Osteocyte (in vitro differentiated cells): ENCODE data around the gene BFSP1. TPM values are rescaled to one million over a fixed set of nuclear protein-coding genes. Genes with fewer than 3 reads are reported as not detected.

Source experiments
- DNase-seq: peaks from one replicate; pipeline ENCODE4 v3.0.0; 2021; ENCODE audit warnings: mixed read lengths; ENCODE audit not compliant: unreplicated experiment; ENCODE audit errors: extremely low spot score
- H3K27ac Mint-ChIP-seq: one replicate; pipeline ENCODE4 v1.8.0; 2021; ENCODE audit warnings: mild to moderate bottlenecking, mixed read lengths; ENCODE audit not compliant: unreplicated experiment
- H3K27me3 Mint-ChIP-seq: one replicate; pipeline ENCODE4 v1.8.0; 2021; ENCODE audit warnings: mixed read lengths; ENCODE audit not compliant: unreplicated experiment
- H3K36me3 Mint-ChIP-seq: one replicate; pipeline ENCODE4 v1.8.0; 2021; ENCODE audit warnings: mixed read lengths; ENCODE audit not compliant: unreplicated experiment
- H3K4me1 Mint-ChIP-seq: one replicate; pipeline ENCODE4 v1.8.0; 2021; ENCODE audit warnings: mixed read lengths; ENCODE audit not compliant: unreplicated experiment
- H3K4me3 Mint-ChIP-seq: one replicate; pipeline ENCODE4 v1.8.0; 2021; ENCODE audit warnings: mild to moderate bottlenecking, moderate library complexity, mixed read lengths; ENCODE audit not compliant: unreplicated experiment
- H3K9me3 Mint-ChIP-seq: one replicate; pipeline ENCODE4 v1.8.0; 2021; ENCODE audit warnings: mixed read lengths; ENCODE audit not compliant: unreplicated experiment
- total RNA-seq: library from RNA; stranded (reverse); gene quantifications from 2 replicates; pipeline ENCODE4 v1.2.1, GENCODE V29; 2021
- TF ChIP-seq, protein P1 (sequence below): fragments of 200-600 bp; sonication (generic); IDR thresholded peaks from 2 replicates; pipeline ENCODE4 v1.5.0; 2021; ENCODE audit warnings: antibody characterized with exemption, mild to moderate bottlenecking, moderate library complexity

The BFSP1 gene
- total RNA-seq, 1 donor from 2014 or later, result 13.8 TPM

- no peak overlapping the region for H3K4me3 Mint-ChIP-seq
- peaks cover 34% of the 10 kb centered on the region for H3K27me3 Mint-ChIP-seq
- H3K36me3 Mint-ChIP-seq, result no peaks in the 10 kb centered on the region
- H3K27ac Mint-ChIP-seq, result no peak overlapping the region
- no peak for DNase-seq
- TF ChIP-seq, protein P1, sequence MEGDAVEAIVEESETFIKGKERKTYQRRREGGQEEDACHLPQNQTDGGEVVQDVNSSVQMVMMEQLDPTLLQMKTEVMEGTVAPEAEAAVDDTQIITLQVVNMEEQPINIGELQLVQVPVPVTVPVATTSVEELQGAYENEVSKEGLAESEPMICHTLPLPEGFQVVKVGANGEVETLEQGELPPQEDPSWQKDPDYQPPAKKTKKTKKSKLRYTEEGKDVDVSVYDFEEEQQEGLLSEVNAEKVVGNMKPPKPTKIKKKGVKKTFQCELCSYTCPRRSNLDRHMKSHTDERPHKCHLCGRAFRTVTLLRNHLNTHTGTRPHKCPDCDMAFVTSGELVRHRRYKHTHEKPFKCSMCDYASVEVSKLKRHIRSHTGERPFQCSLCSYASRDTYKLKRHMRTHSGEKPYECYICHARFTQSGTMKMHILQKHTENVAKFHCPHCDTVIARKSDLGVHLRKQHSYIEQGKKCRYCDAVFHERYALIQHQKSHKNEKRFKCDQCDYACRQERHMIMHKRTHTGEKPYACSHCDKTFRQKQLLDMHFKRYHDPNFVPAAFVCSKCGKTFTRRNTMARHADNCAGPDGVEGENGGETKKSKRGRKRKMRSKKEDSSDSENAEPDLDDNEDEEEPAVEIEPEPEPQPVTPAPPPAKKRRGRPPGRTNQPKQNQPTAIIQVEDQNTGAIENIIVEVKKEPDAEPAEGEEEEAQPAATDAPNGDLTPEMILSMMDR, result no peak
- no peaks in the 10 kb centered on the region for H3K9me3 Mint-ChIP-seq
- H3K4me1 Mint-ChIP-seq, result no peaks in the 10 kb centered on the region
Observed at GRCh38 chr20:17446171-17446570, 85.0 kb downstream of the BFSP1 start.

- H3K4me3 Mint-ChIP-seq, result no peak overlapping the region
- H3K27me3 Mint-ChIP-seq, result peaks cover 33% of the 10 kb centered on the region
- H3K36me3 Mint-ChIP-seq, result no peaks in the 10 kb centered on the region
- H3K27ac Mint-ChIP-seq, result no peak overlapping the region
- H3K9me3 Mint-ChIP-seq, result no peaks in the 10 kb centered on the region
- DNase-seq, result no peak
- H3K4me1 Mint-ChIP-seq, result no peaks in the 10 kb centered on the region
- TF ChIP-seq, protein P1, result no peak
Observed at GRCh38 chr20:17445543-17445942, 85.6 kb downstream of the BFSP1 start.

DNA sequence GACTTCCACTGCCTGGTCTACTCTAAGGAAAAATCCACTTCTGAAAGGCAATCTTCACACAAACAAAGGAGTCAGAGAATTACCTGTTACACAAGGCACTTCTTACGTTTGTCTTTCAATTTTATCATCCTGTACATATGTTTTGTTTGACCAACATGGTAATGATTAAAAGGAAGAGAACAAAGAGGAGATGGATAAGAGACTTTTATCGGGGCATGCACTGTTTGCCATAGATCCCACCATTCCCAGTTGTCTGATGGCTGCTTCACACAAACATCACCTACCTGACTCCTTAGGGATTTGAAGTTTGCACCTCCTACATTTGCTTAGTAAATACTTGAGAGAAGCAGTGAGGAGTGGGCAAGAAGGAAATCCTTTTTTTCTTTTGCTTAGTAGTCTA is 87.1 kb downstream of the BFSP1 start:
- H3K27ac Mint-ChIP-seq, result no peak overlapping the region
- H3K9me3 Mint-ChIP-seq, result no peaks in the 10 kb centered on the region
- H3K36me3 Mint-ChIP-seq, result no peaks in the 10 kb centered on the region
- peak; percentile 1 for DNase-seq
- H3K4me3 Mint-ChIP-seq, result no peak overlapping the region
- TF ChIP-seq, protein P1, result no peak
- no peaks in the 10 kb centered on the region for H3K4me1 Mint-ChIP-seq
- H3K27me3 Mint-ChIP-seq, result peaks cover 33% of the 10 kb centered on the region

Other genes with a start within 250 kb of the BFSP1 start
- gene DSTN, start 38.7 kb upstream of the BFSP1 start, total RNA-seq, result 676 and 684 TPM in 2 replicates
- 307 and 312 TPM in 2 replicates for gene RRBP1, start 150.9 kb upstream of the BFSP1 start, total RNA-seq
- not detected in 2 replicates for gene BANF2, start 168.6 kb upstream of the BFSP1 start, total RNA-seq